Right ventricle myocardium superior (tissue), 1 donor: ENCODE measurements around the gene FAM187B. TPM values are rescaled to one million over a fixed set of nuclear protein-coding genes. Genes with fewer than 3 reads are reported as not detected.

Experiments
- ATAC-seq: fragments of 200-7000 bp; cut with Tn5 transposase; one replicate; pipeline ENCODE4 v1.9.1; 2020; ENCODE audit warnings: mild to moderate bottlenecking; ENCODE audit not compliant: poor library complexity
- DNase-seq: peaks from one replicate; pipeline ENCODE4 v3.0.0-alpha.2; 2020
- intact Hi-C: fragments of 100-400 bp; cut with DNase I; formaldehyde crosslinking; loops from one replicate; pipeline ENCODE4 v1.11.2; 2022
- total RNA-seq: library from RNA; stranded (reverse); fragmentation: NEBNext Ultra II Directional; extraction: Animal tissue kit (Norgen Biotek cat#: 25700); gene quantifications from one replicate; pipeline ENCODE4 v1.2.1, GENCODE V29; 2021
- donor health status: DM: no; HTN: yes; CAD: no; lungs with severe emphysema.

Gene FAM187B
- total RNA-seq, 1 donor from 2014 or later: not detected

DNA sequence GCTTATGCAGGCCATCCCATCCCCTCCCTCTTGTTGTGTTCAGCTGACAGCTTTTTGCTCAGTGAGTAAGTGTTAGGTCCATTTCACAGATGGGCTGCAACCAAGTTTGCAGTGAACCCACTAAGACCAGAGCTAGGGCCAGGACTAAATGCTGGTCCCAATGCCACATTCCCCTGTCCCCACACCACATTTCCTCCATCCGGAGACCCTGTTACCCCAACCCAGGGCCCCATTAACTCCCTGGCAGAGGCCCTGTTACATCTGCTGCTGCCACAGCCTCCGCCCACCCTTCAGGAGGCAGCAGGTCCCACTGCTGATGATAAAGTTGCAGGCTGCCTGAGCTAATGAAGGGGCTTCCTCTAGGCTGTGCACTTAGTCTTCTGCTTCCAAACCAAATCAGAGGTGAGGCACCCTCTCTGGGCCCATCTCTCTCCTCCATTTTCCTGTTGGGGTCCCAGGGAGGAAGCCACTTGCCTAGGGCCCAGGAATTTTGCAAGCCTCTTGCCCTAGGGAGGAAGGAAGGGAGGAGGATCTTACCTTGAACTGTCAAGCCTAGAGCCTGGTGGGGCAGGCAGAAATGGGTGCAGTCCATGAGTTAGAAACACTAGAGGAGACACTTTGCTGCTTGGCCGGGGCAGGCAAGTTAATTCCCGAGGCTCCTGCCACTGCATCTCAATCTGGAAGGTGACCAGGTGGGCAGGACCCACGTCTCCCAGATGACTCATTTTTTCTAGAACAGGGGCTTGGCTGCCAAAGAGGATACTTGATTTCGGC, 36.8 kb upstream of the FAM187B start:
- intact Hi-C loops: loop anchor here (5.0 kb wide), 1 partner anchor 108 kb away; no protein-coding TSS in a partner anchor
- no peak for DNase-seq
- no peak for ATAC-seq

DNA sequence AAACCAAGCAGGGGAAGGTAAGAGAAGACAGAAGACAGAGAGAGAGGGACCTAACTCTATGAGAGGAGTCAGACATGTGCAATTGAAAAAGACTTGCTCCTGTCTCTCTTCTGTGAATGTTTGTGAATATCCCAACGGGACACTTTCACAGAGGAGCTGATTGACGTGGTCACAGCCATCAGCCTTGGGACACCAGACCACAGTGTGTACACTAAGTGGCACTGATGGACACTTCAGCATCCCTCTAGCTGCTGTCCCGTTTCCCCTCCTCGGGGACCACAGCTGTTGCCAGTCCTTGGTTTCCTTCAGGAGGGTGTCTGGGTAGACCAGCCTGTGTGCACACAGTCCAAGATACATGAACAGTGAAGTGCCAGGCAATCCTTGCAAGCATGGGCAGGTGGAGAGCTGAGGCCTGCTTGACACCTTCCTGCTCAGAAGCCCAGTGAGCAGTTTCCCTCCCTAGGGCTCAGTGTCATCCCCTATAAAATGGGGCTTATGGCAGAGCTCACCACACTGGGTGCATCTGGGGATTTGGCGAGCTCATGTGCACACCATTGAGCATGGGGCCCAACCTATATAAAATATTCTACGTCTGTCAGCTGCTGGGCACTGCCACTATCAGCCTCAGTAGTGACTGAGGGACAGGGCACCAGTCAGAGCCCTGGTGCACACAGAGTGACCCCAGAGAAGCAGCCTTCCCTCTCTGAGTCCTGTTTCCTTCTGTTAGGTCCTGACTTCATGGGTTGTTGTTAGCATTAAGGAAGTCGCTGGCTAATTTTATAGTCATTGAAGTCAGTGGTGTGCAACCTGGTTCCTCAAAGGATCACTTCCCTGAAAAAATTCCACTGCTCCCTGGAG, 36.0 kb upstream of the FAM187B start:
- intact Hi-C loops: loop anchor here (5.0 kb wide), 2 partner anchors 107 to 122 kb away; partner anchors contain the start of gene FXYD7
- DNase-seq (no peak), ATAC-seq (no peak)

DNA sequence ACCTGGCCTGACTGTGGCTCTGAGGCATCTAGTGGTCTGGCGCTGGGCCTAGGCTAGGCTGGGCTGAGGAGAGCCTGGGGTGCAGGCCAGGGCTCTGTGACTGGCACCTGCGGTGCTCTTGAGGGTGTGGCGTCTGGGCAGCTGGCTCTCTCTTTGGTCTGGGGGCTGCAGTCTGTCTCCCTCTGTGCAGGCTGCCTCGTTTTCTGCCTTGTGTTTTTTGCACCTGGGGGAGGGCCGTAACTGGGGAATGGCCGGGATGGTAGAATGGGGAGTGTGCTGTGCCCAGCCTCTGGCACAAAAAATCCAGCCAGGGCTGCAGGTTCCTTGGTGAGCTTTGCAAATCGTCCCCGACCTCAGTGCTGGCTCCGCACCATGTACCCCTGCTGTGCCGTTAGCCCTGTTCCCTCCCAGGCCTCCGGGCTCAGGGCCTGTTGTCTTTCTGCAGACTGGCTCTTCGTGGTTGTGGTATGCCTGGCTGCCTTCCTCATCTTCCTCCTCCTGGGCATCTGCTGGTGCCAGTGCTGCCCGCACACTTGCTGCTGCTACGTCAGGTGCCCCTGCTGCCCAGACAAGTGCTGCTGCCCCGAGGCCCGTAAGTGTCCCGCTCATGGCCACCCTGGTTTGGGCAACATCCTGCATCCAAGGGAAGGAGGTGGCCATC, 33.7 kb upstream of the FAM187B start:
- intact Hi-C loops: loop anchor here (5.0 kb wide), 1 partner anchor 120 kb away; the partner anchor contains the start of gene FXYD7

GRCh38 chr19:35261356-35262100, 33.0 kb upstream of the FAM187B start:
- DNase-seq (no peak), ATAC-seq (no peak)
- intact Hi-C loops: loop anchor here (5.0 kb wide), 1 partner anchor 119 kb away; the partner anchor contains the start of gene FXYD7

More for the DNA sequence above, 33.7 kb upstream of the FAM187B start:
- DNase-seq: no peak
- peak; percentile 10 for ATAC-seq

- intact Hi-C loops: loop anchor here (5.0 kb wide), 1 partner anchor 118 kb away; the partner anchor contains the start of gene FXYD7
- no peak for ATAC-seq
- no peak for DNase-seq
Measured at GRCh38 chr19:35260694-35261304, 32.3 kb upstream of the FAM187B start.

DNA sequence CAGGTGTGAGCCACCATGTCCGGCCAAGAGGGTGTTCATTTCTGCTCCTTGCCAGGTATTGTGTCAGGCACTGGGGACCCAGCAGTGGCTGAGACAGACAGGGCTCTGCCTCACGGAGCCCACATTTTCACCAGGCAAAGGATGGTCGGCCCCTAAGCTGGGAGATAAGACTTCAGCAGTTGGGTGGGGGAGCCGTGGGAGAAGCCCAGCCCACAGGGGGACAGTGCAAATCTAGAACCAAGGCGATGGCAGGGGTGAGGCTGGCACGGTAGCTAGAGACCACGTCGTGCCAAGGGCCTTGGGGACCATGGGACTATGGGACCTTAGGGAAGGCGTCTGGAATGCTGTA, 28.5 kb upstream of the FAM187B start:
- intact Hi-C loops: no loop called here
- no peak for ATAC-seq
- DNase-seq: no peak

- ATAC-seq (no peak), DNase-seq (no peak)
- intact Hi-C loops: no loop called here
Measured at GRCh38 chr19:35256566-35256965, 28.0 kb upstream of the FAM187B start.

DNA sequence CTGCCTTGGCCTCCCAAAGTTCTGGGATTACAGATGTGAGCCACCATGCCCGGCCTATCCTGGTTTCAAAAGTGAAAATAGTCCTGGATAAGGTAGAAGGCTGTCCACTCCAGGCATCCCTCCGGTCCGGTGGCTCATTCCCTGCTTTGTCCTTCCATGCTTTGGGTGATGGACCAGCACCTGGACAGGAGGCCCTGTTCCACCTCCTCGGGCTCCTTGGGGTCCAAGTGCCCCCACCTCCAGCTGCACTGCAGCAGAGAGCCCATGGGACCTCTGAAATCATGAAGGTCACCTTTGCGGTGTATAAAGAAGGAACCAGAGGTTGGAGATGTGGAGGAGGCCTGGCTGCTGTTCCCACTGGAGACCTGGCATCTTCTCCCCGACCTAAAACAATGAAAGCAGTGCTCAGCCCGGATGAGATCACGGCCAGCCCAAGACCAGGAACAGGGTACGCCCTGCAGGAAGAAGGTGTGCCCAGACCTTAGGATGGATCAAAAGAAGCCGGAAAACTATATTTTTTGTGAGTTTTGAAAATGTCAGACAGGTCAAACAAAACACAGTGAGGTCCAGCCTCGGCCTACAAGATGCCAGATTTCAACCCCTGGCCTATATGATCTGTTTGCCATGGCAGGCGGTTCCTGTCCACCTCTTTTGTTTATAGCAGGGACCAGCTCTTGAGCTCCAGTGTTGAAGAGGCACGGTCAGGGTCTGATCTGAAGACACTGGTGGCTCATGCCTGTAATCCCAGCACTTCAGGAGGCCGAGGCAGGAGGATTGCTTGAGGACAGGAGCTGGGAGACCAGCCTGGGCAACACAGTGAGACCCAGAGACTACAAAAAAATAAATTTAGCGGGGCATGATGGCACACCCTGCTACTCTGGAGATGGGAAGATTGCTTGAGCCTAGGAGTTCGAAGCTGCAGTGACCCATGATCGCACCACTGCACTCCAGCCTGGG, 26.1 kb upstream of the FAM187B start:
- intact Hi-C loops: no loop called here
- DNase-seq (no peak), ATAC-seq (no peak)

DNA sequence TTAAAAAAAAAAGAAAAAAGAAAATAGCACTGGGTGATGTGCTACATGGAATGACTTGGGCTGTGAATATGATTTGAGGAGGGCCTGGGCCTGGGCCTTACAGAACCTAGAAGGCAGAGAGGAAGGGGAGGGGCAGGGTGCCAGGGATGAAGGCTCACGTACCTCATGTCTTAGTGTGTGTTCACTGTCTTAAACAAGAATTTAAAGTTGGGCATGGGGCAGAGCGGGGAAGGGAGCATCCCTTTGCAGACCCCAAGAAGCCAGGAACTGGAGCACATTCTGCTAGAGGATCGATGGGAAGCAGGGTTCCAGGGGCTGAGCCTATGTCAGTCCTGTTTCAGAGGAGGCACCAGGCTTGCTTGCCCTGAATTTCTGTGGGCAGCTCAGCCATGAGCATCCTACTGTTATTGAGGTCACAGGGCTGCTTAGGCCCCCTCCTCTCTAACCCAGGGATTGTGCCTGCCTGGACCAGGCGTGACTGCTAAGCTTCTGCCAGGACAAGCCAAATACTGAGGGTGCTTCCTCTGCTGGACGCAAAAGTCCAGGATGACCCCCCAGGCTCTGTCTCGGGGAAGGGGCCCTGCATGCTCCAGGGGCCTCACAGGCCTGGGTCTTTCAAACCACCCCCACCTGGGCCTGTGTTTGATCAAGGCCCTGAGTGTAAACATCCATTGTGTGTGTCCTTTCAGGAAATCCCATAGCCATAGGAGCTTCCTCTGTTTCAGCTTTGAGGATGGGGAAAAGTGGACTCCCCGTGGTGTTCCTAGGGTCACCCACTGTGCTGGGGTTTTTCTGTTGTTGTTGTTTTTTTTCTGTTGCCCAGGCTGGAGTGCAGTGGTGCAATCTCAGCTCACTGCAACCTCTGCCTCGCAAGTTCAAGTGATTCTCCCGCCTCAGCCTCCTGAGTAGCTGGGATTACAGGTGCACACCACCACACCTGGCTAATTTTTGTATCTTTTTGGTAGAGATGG, 25.1 kb upstream of the FAM187B start:
- DNase-seq (no peak), ATAC-seq (no peak)
- intact Hi-C loops: no loop called here

GRCh38 chr19:35251456-35251855, 22.9 kb upstream of the FAM187B start:
- DNase-seq: no peak
- no peak for ATAC-seq

GRCh38 chr19:35249848-35250711, 21.5 kb upstream of the FAM187B start:
- ATAC-seq: no peak
- intact Hi-C loops: no loop called here
- DNase-seq: no peak

More at GRCh38 chr19:35251456-35251855, 22.9 kb upstream of the FAM187B start:
- intact Hi-C loops: no loop called here

DNA sequence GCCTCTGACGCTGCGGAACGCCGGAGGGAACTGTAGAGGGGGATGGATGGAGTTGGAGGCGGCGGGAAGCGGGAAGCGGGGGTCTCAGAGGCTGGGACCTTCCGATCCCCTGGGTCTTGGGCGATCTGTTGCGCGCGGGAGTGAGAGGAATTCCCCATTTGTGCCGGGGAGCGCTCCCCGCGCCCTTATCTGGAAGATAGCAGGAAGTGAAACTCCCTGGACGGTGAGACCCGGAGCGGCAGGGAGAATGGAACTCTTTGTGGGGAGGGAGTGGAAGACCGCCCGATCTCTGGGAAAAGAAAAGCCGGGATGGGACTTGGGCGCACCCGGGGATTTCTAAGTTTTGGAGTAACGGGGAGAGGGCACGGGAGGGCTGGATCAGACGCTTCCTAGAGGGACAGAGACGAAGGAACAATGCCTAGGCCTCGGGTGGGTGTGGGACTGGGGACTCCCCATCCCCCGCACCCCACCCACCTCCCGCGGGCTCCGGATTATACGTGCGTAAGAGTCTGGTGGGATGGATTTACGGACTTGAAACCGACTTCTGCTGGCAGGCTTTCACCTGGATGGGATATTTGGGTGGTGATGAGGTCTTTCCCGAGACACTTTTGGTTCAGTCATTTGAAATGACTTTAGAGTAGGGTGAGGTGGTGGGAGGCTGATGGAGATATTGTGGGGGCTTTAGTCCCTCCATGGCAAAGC, 20.8 kb upstream of the FAM187B start:
- intact Hi-C loops: no loop called here
- no peak for ATAC-seq
- no peak for DNase-seq

DNA sequence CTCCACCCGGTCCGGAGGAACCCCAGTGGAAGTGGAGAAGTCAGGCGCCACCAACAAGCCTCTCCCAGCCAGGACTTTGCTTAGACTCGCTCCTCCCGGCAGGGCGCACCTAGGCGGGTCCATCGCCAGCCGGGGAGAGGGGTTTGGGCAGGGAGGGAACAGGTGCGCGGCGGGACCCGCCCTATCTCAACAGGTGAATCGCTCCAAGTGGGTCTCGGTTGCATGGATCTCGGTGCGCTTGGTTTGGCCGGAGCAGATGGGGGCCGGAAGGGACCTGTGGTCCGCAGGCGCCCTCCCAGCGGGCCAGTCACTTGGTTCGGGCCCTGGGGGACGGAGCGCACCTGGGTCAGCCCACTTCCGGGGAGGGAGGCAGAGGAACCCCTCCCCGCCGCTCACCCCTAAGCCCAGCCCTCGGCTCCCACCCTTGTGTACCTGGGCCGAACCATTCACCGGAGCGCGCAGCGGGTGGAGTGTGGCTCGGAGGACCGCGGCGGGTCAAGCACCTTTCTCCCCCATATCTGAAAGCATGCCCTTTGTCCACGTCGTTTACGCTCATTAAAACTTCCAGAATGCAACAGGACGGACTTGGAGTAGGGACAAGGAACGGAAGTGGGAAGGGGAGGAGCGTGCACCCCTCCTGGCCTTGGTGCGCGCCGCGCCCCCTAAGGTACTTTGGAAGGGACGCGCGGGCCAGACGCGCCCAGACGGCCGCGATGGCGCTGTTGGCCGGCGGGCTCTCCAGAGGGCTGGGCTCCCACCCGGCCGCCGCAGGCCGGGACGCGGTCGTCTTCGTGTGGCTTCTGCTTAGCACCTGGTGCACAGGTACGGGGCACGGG, 20.0 kb upstream of the FAM187B start, which contains the start of gene LSR:
TSS of gene LSR (plus strand) at position 693 of the 836 bp plus-strand sequence. CDS start at position 714, 21 bp downstream.
- intact Hi-C loops: no loop called here
- DNase-seq (no peak), ATAC-seq (peak; percentile 81)
